ENCODE data around the gene KIF4B.
A peak's percentile ranks its signal among the peaks of the same experiment; 100 is the strongest.
"Not testable (repeated sequence)": the region's sequence is repeated elsewhere in the genome, so short reads cannot be mapped to it uniquely, and the experiment has no call there.

The KIF4B gene

GRCh38 chr5:155013526-155013925 lies at the start of gene KIF4B:
Gene KIF4B, plus strand, starts transcription at chr5:155013755. Its CDS starts 105 bp downstream, at chr5:155013860.
- DNase-seq (ENCODE audit: low spot score), result no peak

DNA sequence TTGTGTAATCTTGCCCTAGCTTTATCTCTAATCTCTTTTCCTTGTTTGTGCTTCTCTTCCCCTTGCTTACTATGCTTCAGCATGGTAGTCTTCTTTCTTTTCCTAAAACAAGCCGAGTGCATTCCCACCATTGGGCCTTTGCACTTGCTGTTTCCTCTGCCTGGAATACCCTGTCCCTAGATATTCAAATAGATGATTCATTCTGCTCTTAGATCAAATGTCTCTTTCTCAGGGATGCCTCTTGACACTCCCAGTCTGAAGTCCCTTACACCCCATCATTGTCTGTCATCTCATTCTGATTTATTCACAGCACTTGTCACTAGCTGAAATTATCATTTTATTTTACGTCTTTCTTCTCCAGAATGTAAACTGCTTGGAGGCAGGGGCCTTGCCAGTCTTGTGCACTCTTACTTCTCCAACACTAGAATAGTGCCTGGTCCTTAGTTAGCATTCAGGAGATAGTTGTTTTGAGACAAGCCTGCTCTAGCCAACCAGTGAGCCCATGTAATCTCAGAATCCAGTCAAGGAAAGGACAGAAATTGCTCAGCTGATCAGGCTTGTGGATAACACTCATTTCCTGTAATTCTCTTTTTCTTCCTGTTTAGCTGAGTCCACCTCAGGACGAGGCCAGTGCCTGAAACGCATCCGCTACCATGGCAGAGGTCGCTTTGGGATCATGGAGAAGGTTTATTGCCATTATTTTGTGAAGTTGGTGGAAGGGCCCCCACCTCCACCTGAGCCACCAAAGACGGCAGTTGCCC lies 47.3 kb upstream of the KIF4B start:
- DNase-seq (ENCODE audit: low spot score), result no peak

DNA sequence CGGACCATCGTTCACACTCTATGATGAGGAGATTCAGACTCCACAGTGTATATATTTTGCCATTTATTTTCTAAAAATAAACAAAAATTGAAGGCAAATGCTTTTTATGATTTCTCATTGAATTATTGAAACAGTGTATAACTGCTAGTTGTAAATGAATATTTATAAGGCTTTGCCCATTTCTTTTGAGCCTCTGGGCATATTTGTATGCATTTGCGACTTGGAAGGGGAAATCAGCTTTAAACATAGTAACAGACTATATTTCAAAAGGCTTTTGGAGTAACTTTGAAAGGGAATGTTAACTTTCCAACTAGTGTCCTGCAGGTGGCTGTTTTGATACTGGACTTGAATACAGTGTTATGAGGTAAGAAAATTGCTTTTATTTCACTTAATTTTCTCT lies 46.7 kb upstream of the KIF4B start:
- no peak for DNase-seq (ENCODE audit: low spot score)

DNA sequence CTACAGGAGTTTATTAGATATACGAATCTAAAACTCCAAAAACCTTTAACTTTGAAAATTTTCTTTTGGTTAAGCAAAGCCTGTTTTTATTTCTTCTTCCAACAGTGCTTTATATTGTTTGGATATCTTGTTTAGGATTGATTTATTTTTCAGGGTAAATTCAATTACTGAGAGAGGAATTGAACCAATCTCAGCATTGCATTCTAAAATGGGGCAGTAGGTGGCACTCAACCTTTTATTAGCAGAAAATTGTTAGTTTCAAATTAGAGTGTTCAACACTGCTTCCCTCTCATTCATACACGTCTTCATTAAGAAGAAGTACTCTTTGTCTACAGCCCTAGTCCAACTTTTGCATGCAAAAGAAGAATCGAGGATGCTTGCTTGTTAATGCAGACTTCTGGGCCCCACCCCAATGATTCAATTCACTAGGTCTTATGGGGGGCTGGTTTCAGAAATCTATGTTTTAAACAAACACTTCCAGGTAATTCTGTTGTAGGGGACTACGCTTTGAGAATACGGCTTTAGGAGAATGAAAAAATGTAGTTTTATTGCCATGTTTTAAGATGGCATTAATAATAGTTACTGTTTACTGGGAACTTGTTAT lies 46.0 kb upstream of the KIF4B start:
- DNase-seq (ENCODE audit: low spot score), result peak; percentile 28

GRCh38 chr5:154968953-154969352 lies 44.6 kb upstream of the KIF4B start:
- no peak for DNase-seq (ENCODE audit: low spot score)

- DNase-seq (ENCODE audit: low spot score), result no peak
Observed at GRCh38 chr5:154970759-154971158, 42.8 kb upstream of the KIF4B start.

DNA sequence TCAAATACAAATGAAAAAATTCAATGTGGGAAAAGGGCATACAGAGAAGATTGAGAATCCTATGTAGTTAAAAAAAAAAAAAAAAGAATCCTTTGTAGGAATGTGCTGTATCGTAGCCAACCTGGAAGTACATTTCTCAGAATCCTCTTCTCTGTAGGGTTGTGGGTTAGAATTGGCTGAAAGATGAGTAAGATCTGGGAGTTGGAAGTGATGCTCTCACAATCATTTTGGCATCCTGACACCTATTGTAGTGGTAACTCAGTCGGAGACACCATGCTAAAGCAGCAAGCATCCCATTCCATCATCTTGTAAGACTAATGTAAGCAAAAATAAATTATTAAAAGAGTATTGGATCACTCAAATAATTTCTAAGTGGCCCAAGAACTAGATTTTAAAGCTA lies 42.1 kb upstream of the KIF4B start:
- no peak for DNase-seq (ENCODE audit: low spot score)

DNA sequence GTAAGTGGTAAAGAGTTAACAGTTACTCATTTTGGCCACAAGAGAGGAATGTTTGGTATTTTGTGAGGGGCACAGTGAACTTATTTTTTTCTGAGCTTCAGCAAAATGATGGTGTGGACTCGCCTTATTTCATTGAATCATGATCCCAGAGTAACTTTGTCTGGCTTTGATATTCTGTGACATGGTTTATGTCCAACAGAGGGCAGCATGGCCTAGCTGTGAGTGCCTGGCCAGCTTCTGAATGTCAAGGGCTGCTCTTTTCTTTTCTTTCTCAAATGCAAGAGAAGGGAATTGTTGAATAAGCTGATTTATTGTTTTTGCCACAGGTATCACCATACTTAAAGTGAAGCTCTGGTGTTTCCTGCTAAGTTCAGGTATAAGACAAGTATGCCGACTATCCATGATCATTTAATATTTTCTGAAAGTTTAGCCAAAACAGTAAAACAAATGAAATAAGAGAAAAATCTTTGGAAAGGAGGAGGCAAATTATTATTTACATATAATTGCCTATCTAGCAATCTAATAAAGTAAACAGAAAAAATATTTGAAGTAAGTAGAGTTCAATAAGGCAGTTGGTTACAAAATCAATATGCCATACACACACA lies 41.0 kb upstream of the KIF4B start:
- peak; percentile 33 for DNase-seq (ENCODE audit: low spot score)

DNA sequence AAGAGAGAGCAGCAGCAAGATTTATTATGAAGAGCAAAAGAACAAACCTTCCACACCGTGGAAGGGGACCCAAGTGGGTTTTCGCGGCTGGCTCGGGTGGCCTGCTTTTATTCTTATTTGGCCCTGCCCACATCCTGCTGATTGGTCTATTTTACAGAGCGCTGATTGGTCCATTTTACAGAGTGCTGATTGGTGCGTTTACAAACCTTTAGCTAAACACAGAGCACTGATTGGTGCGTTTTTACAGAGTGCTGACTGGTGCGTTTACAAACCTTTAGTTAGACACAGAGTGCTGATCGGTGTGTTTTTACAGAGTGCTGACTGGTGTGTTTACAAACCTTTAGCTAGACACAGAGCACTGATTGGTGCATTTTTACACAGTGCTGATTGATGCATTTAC lies 37.5 kb upstream of the KIF4B start:
- not testable (repeated sequence) for DNase-seq (ENCODE audit: low spot score)

- DNase-seq (ENCODE audit: low spot score), result no peak
Observed at GRCh38 chr5:154977409-154977808, 36.1 kb upstream of the KIF4B start.

GRCh38 chr5:154978294-154978693 lies 35.3 kb upstream of the KIF4B start:
- DNase-seq (ENCODE audit: low spot score), result not testable (repeated sequence)

GRCh38 chr5:154984946-154985516 lies 28.5 kb upstream of the KIF4B start:
- no peak for DNase-seq (ENCODE audit: low spot score)

DNA sequence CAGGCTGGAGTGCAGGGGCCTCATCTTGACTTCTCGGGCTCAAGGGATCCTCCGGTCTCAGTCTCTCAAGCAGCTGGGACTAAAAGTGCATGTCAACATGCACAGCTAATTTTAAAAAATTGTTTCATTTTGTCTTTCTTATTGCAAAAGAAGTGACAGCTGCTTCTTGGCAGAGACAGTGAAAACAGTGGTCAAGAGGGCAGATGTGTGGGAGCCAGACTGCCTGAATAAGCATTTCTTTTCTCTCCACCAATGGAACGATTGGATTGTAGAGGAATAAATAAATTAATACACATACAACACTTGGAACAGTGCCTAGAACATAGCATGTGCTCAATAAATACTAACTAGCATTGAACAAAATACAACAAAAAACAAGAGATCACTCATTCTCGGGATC lies 27.4 kb upstream of the KIF4B start:
- DNase-seq (ENCODE audit: low spot score), result no peak

GRCh38 chr5:154989626-154990025 lies 23.9 kb upstream of the KIF4B start:
- no peak for DNase-seq (ENCODE audit: low spot score)

- DNase-seq (ENCODE audit: low spot score), result no peak
Observed at GRCh38 chr5:154993461-154993860, 20.1 kb upstream of the KIF4B start.

DNA sequence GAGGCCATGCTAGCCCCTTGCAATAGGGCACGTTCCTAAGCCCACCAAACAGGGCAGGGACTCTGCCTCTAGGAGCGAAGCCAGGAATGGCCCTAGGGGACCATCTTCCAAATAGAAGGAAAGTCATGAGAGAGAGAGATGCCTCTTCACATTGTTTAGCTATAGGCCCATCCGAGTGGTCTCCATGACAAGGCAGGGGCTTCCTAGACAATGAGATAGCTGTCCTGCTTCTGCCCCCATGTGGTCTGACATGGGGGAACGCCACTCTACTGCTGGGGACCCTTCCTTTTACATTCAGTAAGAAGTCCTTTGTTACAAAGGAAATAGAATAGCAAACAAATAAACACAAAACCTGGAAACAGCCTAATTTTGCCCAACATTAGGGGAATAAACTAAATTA lies 17.9 kb upstream of the KIF4B start:
- no peak for DNase-seq (ENCODE audit: low spot score)

DNA sequence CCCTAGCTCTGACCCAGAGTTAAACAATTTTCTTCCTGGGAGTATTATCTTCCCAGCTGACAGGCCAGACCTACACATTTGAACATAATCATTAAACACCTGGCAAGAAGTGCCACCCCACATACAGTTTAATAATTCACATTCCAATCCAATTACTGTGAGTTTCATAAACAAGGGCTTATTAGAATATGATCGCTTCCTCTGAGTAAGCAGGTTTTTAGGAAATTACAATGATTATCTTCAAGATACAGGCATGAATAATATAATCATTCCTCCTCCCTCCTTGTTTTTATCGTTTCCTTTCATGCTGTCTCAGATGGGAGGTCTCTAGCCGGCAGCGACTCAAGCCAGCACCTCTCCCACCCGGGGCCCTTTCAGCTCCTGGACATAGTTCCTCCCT lies 15.8 kb upstream of the KIF4B start:
- no peak for DNase-seq (ENCODE audit: low spot score)

DNA sequence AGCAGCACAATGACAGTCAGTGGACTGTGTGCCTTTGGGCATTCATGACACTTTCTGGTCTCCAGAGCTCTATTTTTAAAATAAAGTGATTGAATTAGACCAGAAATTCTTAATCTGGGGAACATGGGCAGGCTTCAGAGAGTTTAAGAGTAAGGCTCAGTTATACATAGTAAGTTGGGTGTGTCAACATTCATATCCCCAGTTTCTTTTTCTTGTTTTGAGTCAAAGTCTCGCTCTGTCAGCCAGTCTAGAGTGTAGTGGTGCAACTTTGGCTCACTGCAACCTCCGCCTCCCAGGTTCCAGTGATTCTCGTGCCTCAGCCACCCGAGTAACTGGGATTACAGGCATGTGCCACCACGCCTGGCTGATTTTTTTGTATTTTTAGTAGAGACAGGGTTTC lies 13.7 kb upstream of the KIF4B start:
- DNase-seq (ENCODE audit: low spot score), result no peak

GRCh38 chr5:155001523-155001922 lies 12.0 kb upstream of the KIF4B start:
- DNase-seq (ENCODE audit: low spot score), result no peak

DNA sequence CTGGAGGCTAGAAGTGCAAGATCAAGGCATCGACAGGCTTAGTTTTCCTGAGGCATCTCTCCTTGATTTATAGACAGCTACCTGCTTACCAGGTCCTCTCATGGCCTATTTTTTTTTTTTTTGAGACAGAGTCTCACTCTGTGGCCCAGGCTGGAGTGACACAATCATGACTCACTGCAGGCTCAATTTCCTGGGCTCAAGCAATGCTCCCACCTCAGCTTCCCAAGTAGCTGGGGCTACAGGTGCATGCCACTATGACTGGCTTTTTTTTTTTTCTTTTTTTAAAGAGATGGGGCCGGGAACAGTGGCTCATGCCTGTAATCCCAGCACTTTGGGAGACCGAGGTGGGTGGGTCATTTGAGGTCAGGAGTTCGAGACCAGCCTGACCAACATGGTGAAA lies 10.8 kb upstream of the KIF4B start:
- not testable (repeated sequence) for DNase-seq (ENCODE audit: low spot score)

- no peak for DNase-seq (ENCODE audit: low spot score)
Observed at GRCh38 chr5:155004138-155004744, 9.3 kb upstream of the KIF4B start.

DNA sequence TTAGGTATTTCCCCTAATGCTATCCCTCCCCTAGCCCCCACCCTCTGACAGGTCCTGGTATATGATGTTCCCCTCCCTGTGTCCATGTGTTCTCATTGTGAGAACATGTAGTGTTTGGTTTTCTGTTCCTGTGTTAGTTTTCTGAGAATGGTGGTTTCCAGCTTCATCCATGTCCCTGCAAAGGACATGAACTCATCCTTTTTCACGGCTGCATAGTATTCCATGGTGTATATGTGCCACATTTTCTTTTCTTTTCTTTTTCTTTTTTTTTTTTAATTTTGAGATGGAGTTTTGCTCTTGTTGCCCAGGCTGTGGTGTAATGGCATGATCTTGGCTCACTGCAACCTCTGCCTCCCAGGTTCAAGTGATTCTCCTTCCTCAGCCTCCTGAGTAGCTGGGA lies 7.3 kb upstream of the KIF4B start:
- not testable (repeated sequence) for DNase-seq (ENCODE audit: low spot score)

DNA sequence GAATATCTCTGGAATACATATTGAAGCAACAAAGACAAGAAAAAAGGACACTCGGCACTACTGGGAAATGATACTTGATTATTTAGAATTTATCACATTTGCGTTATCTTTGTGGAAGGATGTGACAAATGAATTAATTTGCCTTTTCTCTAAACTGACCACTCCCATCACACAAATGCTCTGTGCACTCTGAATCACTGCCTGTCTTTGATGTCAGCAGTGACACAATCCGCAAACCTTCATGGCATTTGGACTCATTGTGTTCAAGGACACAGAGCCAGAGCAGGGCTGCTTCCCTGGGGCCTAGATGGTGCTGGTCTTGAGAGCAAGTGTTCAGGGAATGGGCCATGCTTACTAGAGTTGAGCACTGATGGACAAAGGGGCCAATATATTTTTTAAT lies 4.9 kb upstream of the KIF4B start:
- no peak for DNase-seq (ENCODE audit: low spot score)

All from COLO829 (cell line).